Cardiac septum (tissue), 1 donor: Measurements from ENCODE around the gene DGKI. TPM values are rescaled to one million over a fixed set of nuclear protein-coding genes. Genes with fewer than 3 reads are reported as not detected.
"Not testable (repeated sequence)": the region's sequence is repeated elsewhere in the genome, so short reads cannot be mapped to it uniquely, and the experiment has no call there.

Source experiments
- DNase-seq: peaks from one replicate; pipeline ENCODE4 v3.0.0-alpha.2; 2020; ENCODE audit warnings: low spot score
- intact Hi-C: fragments of 100-400 bp; cut with DNase I; formaldehyde crosslinking; loops from one replicate; pipeline ENCODE4 v1.14.0; 2022
- total RNA-seq: library from RNA; stranded (reverse); fragmentation: NEBNext Ultra II Directional; extraction: Animal tissue kit (Norgen Biotek cat#: 25700); gene quantifications from one replicate; pipeline ENCODE4 v1.2.1, GENCODE V29; 2021
- donor health status: DM: no; HTN: no; CAD: no.

The DGKI gene
- total RNA-seq, 1 donor from 2014 or later: 7.5 TPM

DNA sequence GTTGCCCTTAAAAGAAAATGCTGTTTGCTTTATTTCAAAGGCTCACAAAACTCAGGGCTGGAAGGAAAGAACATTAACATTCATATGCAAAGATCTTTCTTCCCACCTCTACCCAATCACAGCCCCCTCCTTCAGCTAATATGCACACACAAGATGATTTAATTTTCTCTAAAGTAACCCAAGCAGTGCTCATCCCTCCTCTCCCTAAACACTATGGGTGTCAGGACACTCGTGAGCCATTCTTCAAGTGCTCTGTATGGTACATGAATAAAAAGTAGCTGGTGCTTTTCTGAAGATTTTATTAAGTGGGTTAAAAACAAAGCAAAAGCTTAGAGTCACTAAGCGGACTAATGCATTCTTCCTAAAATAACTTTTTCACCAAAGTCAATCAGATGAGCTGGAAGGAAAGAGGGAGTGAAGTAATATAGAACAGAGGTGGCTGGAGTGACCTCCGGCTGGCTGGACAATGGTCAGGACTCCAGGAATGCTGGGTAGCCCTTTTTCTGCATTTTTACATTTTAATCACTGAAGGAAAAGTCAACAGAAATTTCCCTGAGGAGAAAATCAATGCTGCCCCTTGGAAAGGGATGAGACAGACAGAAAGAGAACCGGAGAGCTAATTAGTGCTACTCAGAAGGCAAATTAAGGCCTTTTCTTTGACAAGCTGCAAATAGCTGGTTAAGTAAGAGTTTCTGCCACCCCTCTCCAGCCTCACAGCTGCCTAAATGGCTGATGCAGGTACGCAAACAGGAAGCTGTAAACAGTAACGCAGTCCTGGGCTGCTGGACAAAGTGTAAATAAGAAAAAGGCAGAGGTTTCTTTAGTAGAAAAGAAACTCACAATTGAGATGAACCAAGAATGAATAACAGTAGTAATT lies 6.6 kb downstream of the DGKI start:
- intact Hi-C loops: no loop called here
- DNase-seq: no peak

DNA sequence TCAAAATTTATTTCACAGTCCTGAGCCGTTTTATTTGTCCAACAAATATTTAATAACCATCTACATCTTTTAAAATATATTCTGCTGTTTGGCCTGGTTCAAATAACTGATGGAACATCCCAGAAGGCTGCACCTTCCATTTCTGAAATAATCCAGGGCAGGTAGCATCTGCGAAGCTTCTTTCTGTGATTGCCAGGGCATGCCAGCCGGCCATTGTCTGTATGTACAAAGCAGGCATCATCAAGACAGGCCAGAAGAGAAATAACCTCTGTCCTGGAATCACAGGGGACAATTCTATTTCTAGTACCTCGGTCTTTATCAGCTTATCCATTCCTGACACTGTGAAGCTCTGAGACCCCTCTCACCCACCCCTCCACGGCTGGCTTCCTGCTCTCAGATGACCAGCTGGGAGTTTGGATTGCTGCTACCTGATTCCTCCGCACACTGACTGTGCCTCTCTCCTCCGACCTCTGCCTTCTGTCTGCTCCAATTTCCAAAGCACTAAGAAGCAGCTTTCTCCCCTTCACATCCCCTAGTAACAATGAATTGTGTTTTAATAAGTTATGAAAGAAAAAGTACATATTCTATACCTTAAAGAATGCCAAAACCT lies 8.0 kb downstream of the DGKI start:
- intact Hi-C loops: no loop called here
- DNase-seq: no peak

DNA sequence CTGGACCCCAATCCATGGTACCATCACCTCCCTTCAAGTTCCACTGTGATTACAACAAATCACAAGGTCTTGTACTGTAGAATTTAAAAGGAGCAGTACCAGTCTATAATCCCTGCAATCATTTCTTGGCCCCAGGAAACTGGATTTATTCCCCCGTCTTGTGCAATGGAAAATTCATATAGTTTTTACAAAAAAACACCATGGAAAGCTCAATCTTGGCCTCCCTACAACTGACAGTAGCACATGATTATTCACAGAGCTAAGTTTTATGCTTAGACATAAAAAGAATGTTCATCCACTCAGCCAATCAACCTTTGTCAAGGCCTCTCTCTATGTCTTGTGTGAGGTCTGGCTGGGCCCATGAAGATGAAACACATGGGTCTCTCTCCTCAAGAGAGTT lies 10.2 kb downstream of the DGKI start:
- no peak for DNase-seq
- intact Hi-C loops: no loop called here

DNA sequence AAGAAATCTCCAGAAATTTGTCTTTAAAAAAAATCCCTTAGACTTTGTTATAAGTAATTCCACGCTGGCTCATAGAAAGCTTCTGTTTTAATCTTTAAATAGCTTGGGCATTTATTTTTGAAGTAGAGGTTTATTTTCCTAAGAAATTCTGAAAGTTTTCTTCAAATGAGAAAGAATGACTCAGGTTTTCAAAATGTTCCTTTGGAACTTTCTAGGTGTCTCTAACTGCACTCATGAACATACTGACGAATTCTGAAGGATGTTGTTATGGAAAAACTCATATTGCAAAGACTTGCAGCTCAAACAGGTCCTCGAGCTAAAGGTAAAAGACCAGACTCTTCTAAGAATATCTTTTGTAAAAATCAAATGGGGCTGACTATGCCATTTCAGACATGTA lies 10.7 kb downstream of the DGKI start:
- no peak for DNase-seq
- intact Hi-C loops: no loop called here

DNA sequence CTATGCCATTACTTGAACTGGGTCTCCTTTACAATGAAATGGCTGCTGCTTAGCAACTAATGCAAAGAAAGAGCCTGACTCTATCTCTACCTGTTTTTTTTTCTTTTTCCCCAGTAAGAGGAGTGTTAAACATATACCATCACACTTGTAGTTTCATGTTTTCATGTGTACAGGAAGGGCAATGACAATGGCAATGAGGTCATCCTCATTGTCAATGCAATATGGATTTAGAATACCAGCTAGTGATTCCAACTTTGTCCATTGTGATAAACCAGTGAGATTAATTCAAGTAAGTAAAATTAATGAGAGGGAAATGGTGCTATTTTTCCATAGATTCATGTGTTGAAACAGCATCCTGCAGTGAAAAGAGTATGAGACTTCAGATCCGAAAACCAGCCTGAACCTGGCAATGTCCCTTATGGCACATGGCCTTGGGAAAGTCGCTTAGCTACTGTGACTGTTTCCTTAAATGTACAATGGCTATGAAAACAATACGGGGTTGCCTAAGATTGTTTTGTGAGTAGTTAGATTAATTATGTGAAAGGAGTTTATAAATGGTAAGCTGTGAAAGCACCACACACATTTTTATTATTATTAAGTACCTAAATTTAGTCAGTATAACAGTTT lies 11.2 kb downstream of the DGKI start:
- intact Hi-C loops: no loop called here
- DNase-seq: no peak

DNA sequence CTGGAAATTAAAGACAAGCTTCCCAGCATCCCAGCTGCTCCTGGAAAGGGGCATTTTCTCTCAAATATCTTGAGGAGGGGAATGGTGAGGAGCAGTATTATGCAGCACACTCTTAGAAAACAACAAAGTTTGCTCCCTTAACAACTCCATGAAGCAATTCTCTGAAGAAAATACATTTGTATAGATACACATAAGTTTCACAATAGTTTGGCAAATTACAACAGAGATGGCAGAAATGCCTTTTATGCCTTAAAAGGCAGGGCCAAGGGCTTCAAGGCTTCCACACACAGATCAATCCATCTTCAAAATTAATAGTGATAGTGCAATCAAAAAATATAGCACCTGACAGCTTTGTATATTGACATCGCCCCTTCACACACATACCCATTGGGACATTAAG lies 12.2 kb downstream of the DGKI start:
- intact Hi-C loops: no loop called here
- DNase-seq: no peak

DNA sequence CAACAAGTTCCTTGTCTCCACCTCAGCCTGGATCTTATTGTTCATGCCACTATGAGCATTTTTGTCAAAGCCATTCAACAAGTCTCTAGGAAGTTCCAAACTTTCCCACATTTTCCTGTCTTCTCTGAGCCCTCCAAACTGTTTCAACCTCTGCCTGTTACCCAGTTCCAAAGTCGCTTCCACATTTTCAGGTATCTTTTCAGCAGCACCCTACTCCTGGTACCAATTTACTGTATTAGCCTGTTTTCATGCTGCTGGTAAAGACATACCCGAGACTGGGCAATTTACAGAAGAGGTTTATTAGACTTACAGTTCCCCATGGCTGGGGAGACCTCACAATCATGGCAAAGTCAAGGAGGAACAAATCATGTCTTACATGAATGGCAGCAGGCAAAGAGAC lies 13.8 kb downstream of the DGKI start:
- DNase-seq, intact Hi-C loops: not testable (repeated sequence)

DNA sequence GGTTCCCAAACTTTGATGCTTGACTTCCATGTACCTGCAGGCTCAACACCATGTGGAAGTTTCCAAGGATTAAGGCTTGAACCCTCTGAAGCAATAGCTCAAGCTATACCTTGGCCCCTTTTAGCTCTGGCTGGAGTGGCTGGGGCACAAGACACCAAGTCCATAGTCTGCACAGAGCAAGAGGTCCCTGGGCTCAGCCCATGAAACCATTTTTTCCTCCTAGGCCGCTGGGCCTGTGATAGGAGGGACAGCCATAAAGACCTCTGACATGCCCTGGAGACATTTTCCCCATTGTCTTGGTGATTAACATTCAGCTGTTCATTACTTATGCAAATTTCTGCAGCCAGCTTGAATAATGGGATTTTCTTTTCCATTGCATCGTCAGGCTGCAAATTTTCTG lies 14.4 kb downstream of the DGKI start:
- intact Hi-C loops: no loop called here

DNA sequence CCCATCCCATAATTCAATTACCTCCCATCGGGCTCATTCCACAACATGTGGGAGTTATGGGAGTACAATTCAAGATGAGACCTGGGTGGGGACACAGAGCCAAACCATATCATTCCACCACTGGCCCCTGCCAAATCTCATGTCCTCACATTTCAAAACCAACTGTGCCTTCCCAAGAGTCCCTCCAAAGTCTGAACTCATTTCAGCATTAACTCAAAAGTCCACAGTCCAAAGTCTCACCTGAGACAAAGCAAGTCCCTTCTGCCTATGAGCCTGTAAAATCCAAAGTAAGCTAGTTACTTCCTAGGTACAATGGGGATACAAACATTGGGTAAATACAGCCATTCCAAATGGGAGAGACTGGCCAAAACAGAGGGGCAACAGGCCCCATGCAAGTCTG lies 15.2 kb downstream of the DGKI start:
- DNase-seq, intact Hi-C loops: not testable (repeated sequence)

More for the DNA sequence above, 14.4 kb downstream of the DGKI start:
- DNase-seq: no peak

DNA sequence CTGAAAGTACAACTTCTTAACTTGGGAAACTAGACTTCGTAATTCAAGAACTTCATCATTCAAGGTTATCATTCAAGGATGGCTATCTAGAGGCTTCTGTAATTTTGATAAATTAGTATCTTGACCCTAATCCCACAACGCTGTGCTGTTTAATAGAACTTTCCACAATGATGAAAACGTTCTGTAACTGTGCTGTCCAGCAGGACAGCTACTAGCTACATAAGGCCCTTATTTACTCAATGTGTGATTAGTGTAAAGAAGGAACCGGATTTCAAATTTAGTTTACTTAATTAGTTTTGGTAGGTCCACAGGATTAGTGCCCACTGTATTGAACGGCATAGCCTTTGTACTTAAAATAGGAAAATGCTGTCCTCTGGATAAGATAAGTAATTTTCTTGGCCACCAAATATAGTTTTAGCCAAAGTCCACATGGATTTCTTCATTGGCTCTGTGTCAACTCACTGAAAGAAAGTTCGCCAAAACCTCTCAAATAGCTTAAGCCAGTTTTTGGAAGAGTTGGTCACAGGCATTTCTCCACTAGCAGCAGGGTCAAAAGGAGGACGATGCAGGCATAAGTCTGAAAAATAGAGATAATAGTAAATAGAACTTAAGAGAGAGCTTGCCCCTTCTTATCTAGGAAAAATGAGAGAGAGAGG lies 17.3 kb downstream of the DGKI start:
- DNase-seq: no peak
- intact Hi-C loops: no loop called here

DNA sequence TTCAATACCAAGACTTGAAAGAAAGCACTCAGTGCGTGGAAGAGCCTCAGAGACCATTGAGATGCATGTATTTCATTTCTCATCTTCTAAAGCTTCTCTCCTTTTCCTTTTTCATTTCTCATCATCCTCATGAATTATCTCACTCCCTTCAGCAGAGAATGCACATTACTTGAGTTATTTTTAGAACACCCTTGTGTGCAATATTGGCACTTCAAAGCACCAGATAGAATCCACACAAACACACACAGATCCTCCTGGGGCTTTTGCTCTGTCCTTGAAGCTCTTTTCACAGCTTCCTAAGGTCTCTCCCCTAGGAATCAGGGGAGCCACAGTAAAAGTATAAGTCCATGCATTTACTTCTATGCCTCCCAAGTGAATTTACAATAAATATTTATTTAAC lies 18.3 kb downstream of the DGKI start:
- DNase-seq: no peak
- intact Hi-C loops: no loop called here

DNA sequence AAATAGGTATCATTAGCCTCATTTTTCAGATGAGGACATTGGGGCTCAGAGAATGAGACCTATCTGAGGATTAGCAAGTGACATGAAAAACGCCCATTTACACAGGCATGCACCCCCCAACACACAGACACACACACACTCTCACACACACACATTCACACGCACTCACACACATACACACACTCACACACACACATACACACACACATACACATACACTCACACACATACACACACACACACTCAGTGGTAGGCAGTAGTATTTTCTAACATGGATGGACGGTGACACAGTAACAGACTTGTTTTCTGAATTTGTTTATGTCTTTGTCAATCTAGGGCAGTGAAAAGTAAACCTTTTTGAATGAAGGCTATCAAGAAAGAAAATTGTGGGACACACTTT lies 21.3 kb downstream of the DGKI start:
- DNase-seq: no peak
- intact Hi-C loops: no loop called here

DNA sequence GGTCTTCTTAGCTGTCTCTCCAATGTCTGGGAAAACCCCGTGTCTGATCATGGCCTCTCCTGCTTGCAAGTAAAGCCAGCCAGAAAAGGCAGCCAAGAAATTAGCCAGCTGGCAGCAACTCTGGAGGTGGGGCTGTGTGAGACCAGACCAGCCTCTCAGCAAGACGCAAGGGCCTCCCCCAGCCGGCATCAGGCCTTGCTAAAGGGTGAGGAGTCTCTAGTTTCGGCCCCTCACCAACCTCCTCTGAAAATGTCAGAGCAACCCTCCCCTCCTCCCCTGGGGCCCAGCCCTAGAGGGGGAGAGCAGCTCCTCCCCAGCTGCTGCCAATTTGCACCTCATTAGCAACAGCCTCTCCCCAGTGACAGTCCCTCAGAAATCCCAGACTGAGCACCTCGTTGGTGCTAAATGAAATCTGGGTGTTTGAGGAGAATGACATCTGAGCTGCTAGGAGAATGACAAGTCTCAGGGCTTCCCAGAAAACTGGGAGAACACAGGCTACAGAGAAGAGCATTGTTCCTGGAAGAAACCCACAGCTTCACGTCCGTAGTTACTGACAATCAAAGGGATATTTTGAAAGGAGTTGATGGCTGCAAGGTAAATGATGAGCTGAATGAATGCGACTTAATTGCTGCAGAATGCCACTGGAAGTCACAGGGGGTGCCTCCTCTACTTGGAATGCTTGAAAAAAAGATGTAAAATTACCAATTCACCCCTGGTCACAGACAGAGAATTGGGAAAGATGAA lies 25.9 kb downstream of the DGKI start:
- intact Hi-C loops: no loop called here
- DNase-seq: peak; percentile 81

DNA sequence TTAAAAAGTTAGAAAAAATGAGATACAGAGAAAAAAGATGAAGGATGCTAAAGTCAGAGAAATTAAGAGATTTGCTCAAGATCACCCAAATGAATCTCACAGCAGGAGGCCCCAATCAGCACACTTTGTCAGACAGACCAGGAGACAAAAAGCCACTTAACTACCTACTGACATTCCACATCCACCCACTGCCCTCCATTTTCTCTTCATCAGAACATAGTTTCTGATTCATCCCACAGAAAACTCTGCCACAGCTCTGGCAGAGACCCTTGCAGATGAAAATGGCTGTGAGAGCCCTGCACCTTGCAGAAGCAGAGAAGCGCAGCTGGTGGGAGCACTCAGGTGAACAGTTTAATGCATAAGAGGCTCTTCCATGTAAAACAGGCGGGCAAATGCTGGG lies 26.6 kb downstream of the DGKI start:
- intact Hi-C loops: no loop called here
- no peak for DNase-seq

DNA sequence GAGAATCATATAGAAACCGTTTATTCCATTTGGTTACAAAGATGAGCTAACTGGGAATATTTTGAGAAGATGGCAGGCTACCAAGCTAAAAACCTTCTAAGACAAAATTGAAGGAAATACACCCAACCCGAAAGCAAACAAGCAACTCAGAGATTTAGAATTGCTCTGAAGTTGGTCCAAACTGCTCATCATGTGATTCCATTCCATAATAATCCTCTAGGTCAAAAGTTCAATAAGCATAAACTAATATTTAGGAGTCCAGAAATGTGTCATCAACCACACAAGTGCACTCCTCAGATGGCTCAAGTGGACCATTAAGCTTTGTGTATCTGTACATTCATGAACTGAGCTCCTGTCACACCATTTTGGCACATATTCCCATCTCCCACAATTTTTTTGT lies 28.7 kb downstream of the DGKI start:
- intact Hi-C loops: no loop called here
- no peak for DNase-seq

DNA sequence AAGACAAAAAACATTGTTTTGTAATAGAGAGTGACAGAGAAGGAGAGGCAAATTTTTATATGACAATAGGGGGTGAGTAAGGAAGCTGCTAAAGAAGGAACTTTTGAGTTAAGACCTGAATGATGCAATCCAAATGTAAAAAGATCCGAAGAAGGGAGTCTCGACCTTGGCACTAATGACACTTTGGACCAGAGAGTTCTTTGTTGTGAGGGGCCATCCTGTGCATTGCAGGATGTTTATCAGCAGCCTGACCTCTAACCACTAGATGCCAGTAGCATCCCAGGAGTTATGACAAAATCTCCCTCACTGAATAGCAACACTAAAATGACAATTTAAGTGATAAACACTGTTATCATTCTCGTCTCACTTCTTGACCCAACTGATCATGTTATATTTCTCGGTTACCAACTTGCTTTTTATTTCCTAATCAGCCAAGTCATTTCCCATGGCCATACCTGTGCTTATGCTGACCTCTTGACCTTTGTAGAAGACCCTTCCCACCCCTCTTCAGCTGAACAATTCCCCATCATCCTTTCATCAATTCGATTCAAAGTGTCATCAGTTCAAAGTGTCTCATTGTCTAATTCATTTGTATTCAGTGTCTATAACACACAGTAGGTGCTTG lies 30.0 kb downstream of the DGKI start:
- intact Hi-C loops: loop anchor here (1.0 kb wide), 1 partner anchor 82 kb away; no protein-coding TSS in a partner anchor
- no peak for DNase-seq

DNA sequence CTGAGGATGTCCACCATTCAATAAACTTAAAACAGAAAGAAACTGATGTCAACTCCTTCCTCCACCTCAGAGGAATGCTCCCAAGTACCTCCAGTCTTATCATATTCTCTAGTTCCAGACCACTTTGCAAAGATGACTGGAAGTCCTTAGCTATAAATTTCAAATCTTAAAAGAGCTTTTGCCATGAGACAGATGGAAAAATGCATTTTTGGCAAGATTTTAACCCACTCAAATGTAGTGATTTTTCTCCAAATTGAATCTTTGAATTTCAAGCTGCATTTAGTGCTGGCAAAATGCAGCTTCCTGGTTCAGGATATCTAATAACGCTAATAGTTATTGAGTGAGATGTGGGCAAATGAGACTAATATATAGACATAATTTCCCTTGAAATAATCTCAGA lies 33.2 kb downstream of the DGKI start:
- no peak for DNase-seq
- intact Hi-C loops: no loop called here

DNA sequence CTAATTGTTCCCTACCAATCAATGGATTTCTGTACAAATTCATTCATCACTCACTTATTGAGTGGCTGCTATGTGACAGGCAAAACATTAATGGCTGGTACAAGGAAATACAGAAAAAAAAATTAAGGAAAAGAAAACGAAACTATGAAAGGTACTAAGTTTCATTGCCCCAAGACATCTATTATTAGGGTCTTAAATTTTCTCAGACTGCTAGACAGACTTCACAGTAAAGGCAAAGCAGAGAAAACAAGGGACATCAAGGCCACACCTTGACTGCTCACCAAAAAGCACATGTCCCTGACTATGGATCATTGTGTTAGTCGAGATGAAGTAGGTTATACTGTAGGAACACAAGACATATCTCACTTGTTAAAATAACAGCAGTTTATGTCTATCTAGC lies 36.5 kb downstream of the DGKI start:
- intact Hi-C loops: no loop called here

DNA sequence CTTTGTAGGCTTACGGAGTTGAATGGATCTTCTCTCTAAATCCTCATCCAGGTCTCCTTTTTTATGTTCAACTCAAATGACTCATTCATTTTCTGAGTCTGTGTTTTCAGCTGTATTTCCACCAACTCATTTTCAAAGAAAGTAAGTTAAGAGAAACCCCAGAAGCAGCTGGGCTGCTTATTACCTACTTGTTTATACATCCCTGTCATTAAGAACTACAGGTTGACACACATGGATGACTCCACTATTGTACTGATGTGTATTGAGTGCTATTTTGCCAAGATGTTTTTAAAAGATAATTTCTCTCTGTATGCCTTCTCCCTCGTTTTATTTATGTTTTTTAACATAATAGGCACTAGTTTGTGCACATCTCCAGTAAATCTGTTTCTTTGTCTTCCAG lies 41.9 kb downstream of the DGKI start:
- intact Hi-C loops: no loop called here
- no peak for DNase-seq

More for the DNA sequence above, 36.5 kb downstream of the DGKI start:
- no peak for DNase-seq
